ENCODE measurements around the gene HDAC1.
"Not testable (repeated sequence)": the region's sequence is repeated elsewhere in the genome, so short reads cannot be mapped to it uniquely, and the experiment has no call there.

The HDAC1 gene

DNA sequence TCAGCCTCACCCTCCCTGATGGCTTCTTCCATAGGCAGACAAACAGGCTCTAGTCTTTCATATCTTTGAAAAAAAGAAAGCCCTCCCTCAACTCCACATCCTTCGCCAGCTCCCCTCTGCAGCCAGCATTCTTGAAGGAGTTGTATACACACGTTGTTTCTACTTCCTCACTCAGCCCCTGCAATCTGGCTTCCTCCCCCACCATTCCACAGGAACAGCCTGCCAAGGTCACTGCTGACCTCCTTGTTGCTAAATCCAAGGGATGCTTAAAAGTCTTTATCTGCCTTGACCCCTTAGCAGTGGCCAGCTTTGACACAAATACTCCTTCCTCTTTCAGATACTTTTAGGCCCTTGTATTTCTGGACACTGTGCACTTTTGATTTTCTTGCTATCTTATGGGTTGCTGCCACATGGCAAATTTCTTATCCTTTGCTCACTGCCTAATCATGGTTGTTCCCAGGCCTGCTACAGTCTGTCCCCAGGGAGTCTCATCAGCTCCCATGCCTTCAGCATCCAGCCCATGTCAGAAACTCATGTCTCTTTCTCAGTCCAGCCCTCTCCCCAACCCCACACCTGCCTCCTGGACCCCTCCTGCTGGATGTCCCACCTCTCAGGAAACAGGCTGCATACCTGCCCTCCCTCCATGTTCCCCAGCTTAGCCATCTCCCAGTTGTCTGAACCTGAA, 62.1 kb downstream of the HDAC1 start:
- H3K4me1 ChIP-seq (ENCODE audit: insufficient read depth, low read length), result peaks cover 20% of the 10 kb centered on the region
- peak overlapping the region; percentile 14 for H3K27ac ChIP-seq (ENCODE audit: low read depth, low read length)
- no peaks in the 10 kb centered on the region for H3K9me3 ChIP-seq (ENCODE audit: low read length)
- H3K9ac ChIP-seq (ENCODE audit: low read length), result no peak overlapping the region
- no peak overlapping the region for H3K4me3 ChIP-seq (ENCODE audit: low read depth in 1 of 2, low read length in 2 of 2)
- no peaks in the 10 kb centered on the region for H3K27me3 ChIP-seq (ENCODE audit: control insufficient read depth in 1 of 2, insufficient read depth in 2 of 2, low read length in 2 of 2)
- peaks cover 6% of the 10 kb centered on the region for H3K36me3 ChIP-seq (ENCODE audit: insufficient read depth, low read length)

DNA sequence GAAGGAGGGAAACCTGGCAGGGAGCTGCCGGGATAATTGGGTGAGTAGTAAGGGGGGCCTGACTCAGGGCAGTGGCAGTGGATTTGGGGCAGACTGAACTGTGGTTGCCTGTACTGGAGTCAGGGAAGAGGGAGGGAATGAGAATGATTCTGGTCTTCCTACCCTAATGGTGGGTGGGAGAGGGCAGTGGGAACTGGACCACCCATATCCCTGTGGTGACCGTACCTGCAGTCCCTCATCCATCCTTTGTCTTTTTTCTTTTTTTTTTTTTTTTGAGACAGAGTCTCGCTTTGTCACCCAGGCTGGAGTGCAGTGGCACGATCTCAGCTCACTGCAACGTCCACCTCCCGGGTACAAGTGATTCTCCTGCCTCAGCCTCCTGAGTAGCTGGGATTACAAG, 63.9 kb downstream of the HDAC1 start:
- not testable (repeated sequence) for H3K27me3 ChIP-seq (ENCODE audit: control insufficient read depth in 1 of 2, insufficient read depth in 2 of 2, low read length in 2 of 2); H3K27ac ChIP-seq (ENCODE audit: low read depth, low read length); H3K4me3 ChIP-seq (ENCODE audit: low read depth in 1 of 2, low read length in 2 of 2); H3K9me3 ChIP-seq (ENCODE audit: low read length); H3K9ac ChIP-seq (ENCODE audit: low read length); H3K36me3 ChIP-seq (ENCODE audit: insufficient read depth, low read length)
- peaks cover 20% of the 10 kb centered on the region for H3K4me1 ChIP-seq (ENCODE audit: insufficient read depth, low read length)

DNA sequence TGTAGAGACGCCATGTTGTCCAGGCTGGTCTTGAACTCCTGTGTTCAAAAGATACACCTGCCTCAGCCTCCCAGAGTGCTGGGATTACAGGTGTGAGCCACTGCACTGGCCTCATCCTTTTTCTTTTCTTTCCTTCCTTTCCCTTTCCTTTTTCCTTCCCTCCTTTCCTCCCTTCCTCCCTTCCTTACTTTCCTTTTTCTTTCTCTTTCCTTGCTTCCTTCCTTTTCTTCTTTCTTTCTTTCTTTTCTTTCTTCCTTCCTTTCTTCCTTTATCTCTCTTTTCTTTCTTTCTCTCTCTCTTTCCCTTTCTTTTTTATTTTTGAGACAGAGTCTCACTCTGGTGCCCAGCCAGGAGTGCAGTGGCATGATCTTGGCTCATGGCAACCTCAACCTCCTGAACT, 64.6 kb downstream of the HDAC1 start:
- Histone ChIP-seq H3K9me3 (ENCODE audit: low read length) (no peaks in the 10 kb centered on the region), H3K4me1 (ENCODE audit: insufficient read depth, low read length) (peaks cover 20% of the 10 kb centered on the region), H3K27ac (ENCODE audit: low read depth, low read length) (no peak overlapping the region), H3K4me3 (ENCODE audit: low read depth in 1 of 2, low read length in 2 of 2) (no peak overlapping the region), H3K9ac (ENCODE audit: low read length) (no peak overlapping the region), H3K27me3 (ENCODE audit: control insufficient read depth in 1 of 2, insufficient read depth in 2 of 2, low read length in 2 of 2) (no peaks in the 10 kb centered on the region), H3K36me3 (ENCODE audit: insufficient read depth, low read length) (peaks cover 6% of the 10 kb centered on the region)

DNA sequence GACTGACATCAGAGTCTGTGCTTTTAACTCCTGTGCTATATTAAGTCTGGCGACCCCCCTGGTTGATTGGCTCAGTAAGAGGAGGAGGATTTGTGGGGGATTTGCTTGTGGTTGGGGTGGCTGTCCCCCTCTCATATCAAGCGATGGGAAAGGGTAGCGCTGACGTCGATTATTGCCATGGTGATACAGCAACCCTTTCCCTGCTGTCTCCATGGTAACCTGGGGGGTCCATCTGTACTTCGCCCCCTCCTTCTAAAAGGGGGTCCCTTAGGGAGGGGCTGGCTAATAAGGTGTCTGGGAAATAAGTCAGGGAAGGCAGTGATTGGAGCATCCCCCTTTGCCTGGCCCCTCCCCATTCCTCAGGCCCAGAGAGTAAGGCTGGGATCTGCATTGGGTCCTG, 65.7 kb downstream of the HDAC1 start:
- H3K4me3 ChIP-seq (ENCODE audit: low read depth in 1 of 2, low read length in 2 of 2), result no peak overlapping the region
- H3K4me1 ChIP-seq (ENCODE audit: insufficient read depth, low read length), result peaks cover 23% of the 10 kb centered on the region
- H3K9me3 ChIP-seq (ENCODE audit: low read length), result no peaks in the 10 kb centered on the region
- H3K9ac ChIP-seq (ENCODE audit: low read length), result no peak overlapping the region
- no peaks in the 10 kb centered on the region for H3K27me3 ChIP-seq (ENCODE audit: control insufficient read depth in 1 of 2, insufficient read depth in 2 of 2, low read length in 2 of 2)
- peaks cover 6% of the 10 kb centered on the region for H3K36me3 ChIP-seq (ENCODE audit: insufficient read depth, low read length)
- H3K27ac ChIP-seq (ENCODE audit: low read depth, low read length), result no peak overlapping the region

DNA sequence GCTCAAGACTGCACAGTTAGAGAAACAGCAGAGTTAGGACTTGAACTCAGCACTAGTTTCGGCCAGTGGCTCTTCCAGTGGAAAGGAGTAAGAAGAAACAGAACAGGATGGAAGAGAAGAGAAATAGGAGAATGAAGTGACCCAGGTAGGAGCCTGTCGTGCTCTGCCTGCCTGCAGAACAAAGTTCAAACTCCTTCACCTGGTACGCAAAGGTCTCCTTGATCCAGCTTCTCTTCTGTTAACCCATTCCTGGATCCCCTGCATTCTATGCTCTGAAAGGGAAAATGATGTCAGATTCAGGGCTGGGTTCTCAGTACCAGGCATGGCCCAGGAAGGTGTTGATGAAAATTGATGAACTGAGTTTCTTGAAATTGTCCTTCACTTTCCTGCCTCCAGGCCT, 66.6 kb downstream of the HDAC1 start:
- no peak overlapping the region for H3K9ac ChIP-seq (ENCODE audit: low read length)
- H3K9me3 ChIP-seq (ENCODE audit: low read length), result no peaks in the 10 kb centered on the region
- H3K36me3 ChIP-seq (ENCODE audit: insufficient read depth, low read length), result peaks cover 6% of the 10 kb centered on the region
- H3K4me1 ChIP-seq (ENCODE audit: insufficient read depth, low read length), result peaks cover 16% of the 10 kb centered on the region
- no peak overlapping the region for H3K27ac ChIP-seq (ENCODE audit: low read depth, low read length)
- H3K27me3 ChIP-seq (ENCODE audit: control insufficient read depth in 1 of 2, insufficient read depth in 2 of 2, low read length in 2 of 2), result no peaks in the 10 kb centered on the region
- no peak overlapping the region for H3K4me3 ChIP-seq (ENCODE audit: low read depth in 1 of 2, low read length in 2 of 2)

DNA sequence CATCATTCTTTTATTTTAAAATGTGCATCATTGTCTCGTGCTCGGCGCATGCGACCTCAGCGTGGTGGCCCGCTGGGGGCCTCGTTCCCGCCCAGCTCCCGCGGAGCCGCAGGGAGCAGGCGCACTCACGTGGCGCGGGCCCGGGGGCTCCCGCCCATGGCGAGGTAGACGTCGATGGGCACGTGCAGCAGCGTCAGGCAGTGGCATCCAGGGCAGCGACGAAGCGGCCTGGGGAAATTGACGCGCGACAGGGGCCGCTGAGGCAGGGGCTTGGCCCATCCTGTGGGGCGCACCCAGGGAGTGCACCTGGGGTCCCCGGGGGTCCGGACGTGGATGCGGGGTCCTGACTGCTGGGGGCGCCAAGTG, 69.4 kb downstream of the HDAC1 start:
- peaks cover 12% of the 10 kb centered on the region for H3K36me3 ChIP-seq (ENCODE audit: insufficient read depth, low read length)
- H3K4me3 ChIP-seq (ENCODE audit: low read depth in 1 of 2, low read length in 2 of 2), result no peak overlapping the region
- no peaks in the 10 kb centered on the region for H3K9me3 ChIP-seq (ENCODE audit: low read length)
- H3K27me3 ChIP-seq (ENCODE audit: control insufficient read depth in 1 of 2, insufficient read depth in 2 of 2, low read length in 2 of 2), result no peaks in the 10 kb centered on the region
- no peak overlapping the region for H3K9ac ChIP-seq (ENCODE audit: low read length)
- peaks cover 11% of the 10 kb centered on the region for H3K4me1 ChIP-seq (ENCODE audit: insufficient read depth, low read length)
- H3K27ac ChIP-seq (ENCODE audit: low read depth, low read length), result no peak overlapping the region

DNA sequence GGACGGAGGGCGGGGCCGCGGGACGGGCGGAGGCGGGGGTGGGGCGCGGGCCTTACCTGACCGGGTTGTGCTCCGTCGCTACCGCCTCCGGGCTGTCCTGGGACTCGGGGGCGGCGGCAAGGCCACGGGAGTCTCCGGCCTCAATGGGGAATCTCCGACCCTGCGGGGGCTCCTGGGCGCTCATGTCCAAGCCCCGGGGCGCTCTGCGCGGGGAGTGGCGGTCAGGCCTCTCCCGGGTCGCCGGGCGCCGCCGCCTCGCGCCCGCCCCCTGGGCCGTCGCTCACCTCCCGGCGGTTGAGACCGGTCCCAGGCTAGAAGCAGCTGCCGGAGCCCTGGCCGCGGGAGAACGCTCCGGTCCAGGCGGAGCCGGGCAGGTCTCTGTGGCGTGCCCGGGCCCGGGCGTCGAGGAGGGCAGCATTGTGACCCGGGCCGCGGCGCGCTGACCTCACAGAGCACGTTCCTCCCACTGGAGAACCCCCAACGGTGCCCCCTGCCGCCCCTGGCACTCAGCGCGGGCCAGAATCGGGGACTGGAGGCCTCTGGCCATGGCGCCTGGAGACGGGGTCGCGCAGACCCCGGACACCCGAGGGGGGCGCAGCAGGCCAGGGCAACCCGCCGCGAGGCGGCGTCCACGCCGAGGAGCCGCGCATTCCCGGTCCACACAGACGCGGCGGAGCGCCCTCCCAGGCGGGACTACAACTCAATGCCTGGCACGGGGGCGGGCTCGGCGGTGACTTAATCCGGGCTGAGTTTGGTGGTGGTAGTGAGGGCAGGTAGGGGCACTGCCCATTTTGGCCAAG, 70.0 kb downstream of the HDAC1 start:
- Histone ChIP-seq H3K4me3 (ENCODE audit: low read depth in 1 of 2, low read length in 2 of 2) (peak overlapping the region; percentile 45 to 47), H3K27me3 (ENCODE audit: control insufficient read depth in 1 of 2, insufficient read depth in 2 of 2, low read length in 2 of 2) (no peaks in the 10 kb centered on the region), H3K9ac (ENCODE audit: low read length) (no peak overlapping the region), H3K36me3 (ENCODE audit: insufficient read depth, low read length) (peaks cover 17% of the 10 kb centered on the region), H3K9me3 (ENCODE audit: low read length) (no peaks in the 10 kb centered on the region), H3K4me1 (ENCODE audit: insufficient read depth, low read length) (peaks cover 11% of the 10 kb centered on the region), H3K27ac (ENCODE audit: low read depth, low read length) (no peak overlapping the region)

DNA sequence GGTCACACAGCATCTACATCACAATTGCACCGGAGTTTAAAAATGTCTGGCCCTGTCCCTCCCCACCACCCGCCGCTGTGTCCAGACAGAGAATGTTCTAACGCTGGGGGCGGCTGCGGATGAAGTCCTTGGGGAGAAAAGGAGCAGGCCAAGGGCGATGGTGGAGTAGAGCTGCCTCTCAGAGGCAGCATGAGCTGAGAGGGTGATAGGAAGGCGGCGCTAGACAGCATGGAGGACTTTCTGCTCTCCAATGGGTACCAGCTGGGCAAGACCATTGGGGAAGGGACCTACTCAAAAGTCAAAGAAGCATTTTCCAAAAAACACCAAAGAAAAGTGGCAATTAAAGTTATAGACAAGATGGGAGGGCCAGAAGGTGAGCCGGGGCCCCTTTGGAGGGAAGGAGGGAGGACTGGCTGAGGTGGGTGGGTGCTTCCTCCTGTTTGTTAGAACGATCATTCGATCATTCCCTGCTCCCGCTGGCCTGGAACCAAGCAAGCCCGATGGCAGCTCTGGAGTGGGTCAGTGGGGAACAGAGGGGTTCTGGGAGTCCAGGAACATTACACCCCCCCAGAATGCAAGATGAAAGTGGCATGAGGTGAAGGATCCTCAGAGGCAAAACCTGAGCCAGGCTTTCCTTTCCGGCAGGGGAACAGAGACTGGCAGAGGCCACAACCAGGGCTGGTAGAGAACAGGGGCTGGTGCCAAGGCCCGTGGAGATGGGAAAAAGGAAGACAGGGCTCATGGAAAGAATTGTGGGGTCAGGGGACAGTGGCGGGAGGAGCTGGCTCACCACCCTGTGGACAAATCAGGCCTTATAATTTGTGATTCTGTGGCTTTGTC, 70.8 kb downstream of the HDAC1 start, which contains the start of the genes FAM229A and TSSK3:
Gene FAM229A, minus strand, starts transcription at position 12 of the 840 bp plus-strand sequence. CDS start 394 bp downstream, outside the sequence.
Gene TSSK3, plus strand, starts transcription at position 66 of the 840 bp plus-strand sequence. Its CDS starts 163 bp downstream, at position 229.
- no peaks in the 10 kb centered on the region for H3K27me3 ChIP-seq (ENCODE audit: control insufficient read depth in 1 of 2, insufficient read depth in 2 of 2, low read length in 2 of 2)
- no peak within 1 kb of the TSS for H3K27ac ChIP-seq (ENCODE audit: low read depth, low read length)
- no peaks in the 10 kb centered on the region for H3K9me3 ChIP-seq (ENCODE audit: low read length)
- H3K9ac ChIP-seq (ENCODE audit: low read length), result no peak within 1 kb of the TSS
- H3K4me1 ChIP-seq (ENCODE audit: insufficient read depth, low read length), result peaks cover 11% of the 10 kb centered on the region
- H3K4me3 ChIP-seq (ENCODE audit: low read depth in 1 of 2, low read length in 2 of 2), result peak within 1 kb of the TSS; percentile 45 to 47
- H3K36me3 ChIP-seq (ENCODE audit: insufficient read depth, low read length), result peaks cover 26% of the 10 kb centered on the region

DNA sequence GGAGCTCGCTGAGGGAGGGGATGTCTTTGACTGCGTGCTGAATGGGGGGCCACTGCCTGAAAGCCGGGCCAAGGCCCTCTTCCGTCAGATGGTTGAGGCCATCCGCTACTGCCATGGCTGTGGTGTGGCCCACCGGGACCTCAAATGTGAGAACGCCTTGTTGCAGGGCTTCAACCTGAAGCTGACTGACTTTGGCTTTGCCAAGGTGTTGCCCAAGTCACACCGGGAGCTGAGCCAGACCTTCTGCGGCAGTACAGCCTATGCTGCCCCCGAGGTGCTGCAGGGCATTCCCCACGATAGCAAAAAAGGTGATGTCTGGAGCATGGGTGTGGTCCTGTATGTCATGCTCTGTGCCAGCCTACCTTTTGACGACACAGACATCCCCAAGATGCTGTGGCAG, 71.8 kb downstream of the HDAC1 start:
- Histone ChIP-seq H3K27ac (ENCODE audit: low read depth, low read length) (no peak overlapping the region), H3K4me3 (ENCODE audit: low read depth in 1 of 2, low read length in 2 of 2) (no peak overlapping the region), H3K9me3 (ENCODE audit: low read length) (no peaks in the 10 kb centered on the region), H3K4me1 (ENCODE audit: insufficient read depth, low read length) (peaks cover 11% of the 10 kb centered on the region), H3K27me3 (ENCODE audit: control insufficient read depth in 1 of 2, insufficient read depth in 2 of 2, low read length in 2 of 2) (no peaks in the 10 kb centered on the region), H3K9ac (ENCODE audit: low read length) (no peak overlapping the region), H3K36me3 (ENCODE audit: insufficient read depth, low read length) (peaks cover 36% of the 10 kb centered on the region)

DNA sequence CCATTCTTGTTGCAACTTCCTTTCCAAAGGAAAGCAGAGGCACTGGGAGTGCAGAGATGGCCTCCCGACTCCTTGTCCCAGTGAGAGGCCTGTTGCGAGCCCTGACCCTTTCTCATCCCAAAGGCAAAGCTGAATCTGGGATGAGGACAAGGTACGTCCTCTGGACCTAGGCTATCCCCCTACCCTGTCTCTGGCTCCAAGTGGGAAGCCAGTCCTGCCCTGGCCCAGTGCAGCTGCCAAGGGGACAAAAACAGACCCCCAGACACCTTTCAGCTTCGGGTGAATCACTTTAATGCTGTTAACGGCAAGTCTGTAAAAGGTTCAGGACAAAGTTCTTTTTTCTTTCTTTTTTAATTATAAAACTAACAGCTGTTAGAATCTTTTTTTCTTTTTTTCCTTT, 73.0 kb downstream of the HDAC1 start:
- Histone ChIP-seq H3K27ac (ENCODE audit: low read depth, low read length) (no peak overlapping the region), H3K36me3 (ENCODE audit: insufficient read depth, low read length) (peaks cover 36% of the 10 kb centered on the region), H3K27me3 (ENCODE audit: control insufficient read depth in 1 of 2, insufficient read depth in 2 of 2, low read length in 2 of 2) (no peaks in the 10 kb centered on the region)

DNA sequence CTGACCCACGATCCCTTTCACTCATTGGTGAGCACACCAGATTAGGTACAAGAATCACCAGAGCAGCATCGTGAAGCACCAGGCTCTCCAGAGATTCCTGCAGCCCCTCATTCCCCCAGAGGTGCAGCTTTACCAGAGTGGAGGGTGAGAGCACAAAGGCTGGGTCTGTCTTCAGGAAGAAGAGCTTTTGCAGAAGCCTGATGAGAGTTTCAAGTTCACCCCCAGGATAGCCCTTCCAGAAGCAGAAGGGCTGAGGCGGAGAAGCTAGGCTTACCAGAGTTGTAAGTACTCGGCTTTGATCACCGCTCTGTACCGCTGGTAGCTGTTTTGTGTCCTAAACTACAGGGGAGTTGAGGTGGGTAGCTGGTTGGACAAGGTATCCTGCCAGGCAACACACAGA, 73.6 kb downstream of the HDAC1 start:
- no peaks in the 10 kb centered on the region for H3K27me3 ChIP-seq (ENCODE audit: control insufficient read depth in 1 of 2, insufficient read depth in 2 of 2, low read length in 2 of 2)
- peaks cover 11% of the 10 kb centered on the region for H3K4me1 ChIP-seq (ENCODE audit: insufficient read depth, low read length)
- no peaks in the 10 kb centered on the region for H3K9me3 ChIP-seq (ENCODE audit: low read length)
- no peak overlapping the region for H3K27ac ChIP-seq (ENCODE audit: low read depth, low read length)
- no peak overlapping the region for H3K9ac ChIP-seq (ENCODE audit: low read length)
- no peak overlapping the region for H3K4me3 ChIP-seq (ENCODE audit: low read depth in 1 of 2, low read length in 2 of 2)
- peaks cover 36% of the 10 kb centered on the region for H3K36me3 ChIP-seq (ENCODE audit: insufficient read depth, low read length)

More for the DNA sequence above, 73.0 kb downstream of the HDAC1 start:
- H3K9ac ChIP-seq (ENCODE audit: low read length), result no peak overlapping the region
- no peaks in the 10 kb centered on the region for H3K9me3 ChIP-seq (ENCODE audit: low read length)
- peaks cover 11% of the 10 kb centered on the region for H3K4me1 ChIP-seq (ENCODE audit: insufficient read depth, low read length)
- H3K4me3 ChIP-seq (ENCODE audit: low read depth in 1 of 2, low read length in 2 of 2), result no peak overlapping the region

Measured in muscle layer of colon (tissue), 2 donors.